Measurements from ENCODE around the gene PSMB2.

PSMB2 gene

DNA sequence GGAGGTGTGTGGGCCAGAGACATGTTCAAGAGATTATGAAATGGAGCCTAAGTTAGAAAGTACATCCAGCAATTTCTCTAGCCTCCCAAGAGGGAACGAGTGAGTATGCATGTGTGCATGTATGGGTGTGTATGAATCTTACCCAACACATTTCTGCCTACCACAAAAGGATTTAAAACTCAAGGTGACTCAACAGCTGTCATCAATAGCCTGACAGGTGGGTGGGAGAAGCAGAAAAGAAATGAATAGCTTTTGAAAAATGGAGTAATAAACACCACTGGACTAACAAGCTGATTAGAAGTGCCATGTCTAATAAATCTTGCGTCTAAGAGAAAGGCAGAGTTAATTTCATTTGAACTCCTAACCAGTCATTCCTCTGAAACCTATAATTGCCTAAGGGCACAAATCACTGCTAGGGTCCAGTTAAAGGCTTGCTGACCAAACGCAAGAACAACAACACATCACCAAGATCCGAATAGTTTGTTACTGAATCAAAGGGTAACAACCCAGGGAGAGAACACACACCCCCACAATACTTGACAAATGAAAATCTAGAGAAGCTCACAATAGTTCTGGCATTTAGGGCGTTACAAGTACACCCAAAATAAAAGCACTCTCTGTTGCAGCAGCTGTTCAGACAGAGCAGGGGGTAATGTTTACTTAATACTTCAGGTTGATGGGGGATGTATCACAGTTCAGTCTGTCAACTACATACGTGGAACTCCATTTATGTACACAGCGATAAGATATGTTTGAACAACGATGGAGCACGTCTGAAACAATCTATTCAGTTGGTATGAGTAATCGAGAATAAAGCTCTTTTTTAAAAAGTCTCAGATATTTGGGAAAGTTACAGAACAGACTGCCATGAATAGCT, 85.5 kb downstream of the PSMB2 start:
- DNase-seq = no peak

DNA sequence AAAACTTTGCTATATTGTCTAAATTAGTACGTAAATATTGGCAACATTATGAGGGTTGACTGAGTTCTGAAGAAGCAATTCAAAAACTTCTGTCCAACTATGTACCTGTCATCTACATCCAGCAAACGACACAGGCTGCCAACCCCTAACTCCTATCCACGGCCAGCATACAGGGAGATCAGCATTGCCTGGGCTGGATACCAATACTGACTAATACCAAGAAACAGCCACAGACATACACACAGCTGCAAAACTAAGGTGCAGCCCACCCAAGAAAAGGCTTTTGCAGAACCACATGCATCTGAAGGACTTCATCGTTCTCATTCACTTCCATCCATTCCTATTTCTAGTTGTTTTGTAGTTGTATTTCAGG, 86.1 kb downstream of the PSMB2 start:
- no peak for DNase-seq

DNA sequence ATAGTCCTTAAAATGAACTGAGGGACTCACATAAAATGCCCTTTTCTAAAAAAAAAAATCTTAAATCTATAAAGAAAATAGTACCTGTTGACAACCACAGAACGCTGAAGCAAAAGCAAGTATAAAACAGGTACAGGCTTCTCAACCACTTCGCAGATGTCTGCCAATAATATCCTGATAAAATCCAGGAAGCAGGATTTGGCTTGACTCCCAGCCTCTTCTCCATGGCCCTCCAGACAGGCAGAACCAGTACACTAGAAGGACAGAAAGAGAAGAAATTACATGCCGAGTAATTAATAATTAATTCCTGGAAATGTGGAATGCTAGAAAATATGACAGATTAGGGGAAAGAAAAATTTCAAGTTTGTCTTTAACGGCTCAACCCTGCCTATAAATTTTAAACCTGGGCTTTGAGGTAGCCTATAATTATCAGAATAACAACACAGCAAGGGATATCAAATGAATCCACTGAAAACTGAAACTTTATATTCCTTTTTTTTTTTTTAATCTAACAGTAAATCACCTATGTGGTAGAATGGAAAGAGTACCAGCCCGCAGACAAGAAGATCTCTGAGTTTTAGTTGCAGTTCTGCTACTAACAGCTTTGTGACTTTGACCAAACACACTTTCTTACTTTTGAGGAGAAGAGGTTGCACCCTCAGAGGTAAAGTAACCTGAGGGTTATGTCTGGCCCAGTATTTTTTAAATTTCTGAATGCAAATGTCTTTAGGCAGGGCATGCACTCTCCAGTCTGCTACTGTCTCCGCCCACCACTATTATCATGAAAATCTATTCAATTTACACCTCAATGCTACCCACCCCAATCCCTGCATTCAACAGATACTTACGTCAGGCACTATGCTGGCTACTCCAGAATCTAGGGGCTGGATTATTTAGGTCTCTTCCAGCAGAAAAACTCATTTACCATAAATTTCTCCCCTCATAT, 86.8 kb downstream of the PSMB2 start:
- no peak for DNase-seq

DNA sequence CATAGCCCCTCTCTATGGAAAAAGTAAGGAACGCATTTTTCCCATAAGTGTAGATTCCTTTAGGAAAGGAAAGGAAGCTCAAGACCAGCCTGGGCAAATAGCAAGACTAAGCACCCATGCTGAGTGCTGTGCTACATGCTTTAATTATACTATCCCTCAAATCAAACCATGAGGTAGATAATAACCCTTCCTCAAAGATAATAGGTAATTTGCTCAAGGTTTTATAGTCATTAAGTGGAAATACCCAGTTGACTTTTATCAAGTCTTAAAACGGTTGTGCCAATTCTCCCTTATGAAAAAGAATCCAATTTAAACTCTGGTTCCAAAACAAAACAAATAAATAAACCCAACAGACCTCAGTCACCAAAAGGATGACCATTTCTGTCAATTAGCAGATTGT, 87.5 kb downstream of the PSMB2 start:
- DNase-seq = no peak

Measured in NCI-H1436 treated with DMSO at 0.1 percent for 48 hours (cell line).